Psoas muscle (tissue), 8 donors: ENCODE results near the gene FLAD1. TPM values are rescaled to one million over a fixed set of nuclear protein-coding genes. Genes with fewer than 3 reads are reported as not detected.

Source experiments
- ATAC-seq, 4 donors: fragments of 200-7000 bp; cut with Tn5 transposase; one replicate each; pipeline ENCODE4 v1.9.1; 2020; ENCODE audit warnings: moderate library complexity in 3 of 4, mild to moderate bottlenecking in 2 of 4
- DNase-seq, 2 donors: peaks; one replicate each; pipeline ENCODE4 v3.0.0-alpha.2; 2020
- H3K27ac ChIP-seq: fragments of 200-600 bp; one replicate; pipeline ENCODE4 v1.8.0; 2022
- H3K27me3 ChIP-seq, 3 donors: fragments of 200-600 bp in 1 of 3; one replicate each; pipeline versions ENCODE4 v1.6.1 to v1.8.0; 2013 to 2022; ENCODE audit warnings: low read length in 2 of 3, mild to moderate bottlenecking in 2 of 3, moderate library complexity in 1 of 3; ENCODE audit not compliant: insufficient read depth in 3 of 3
- H3K36me3 ChIP-seq, 2 donors: fragments of 200-600 bp in 1 of 2; one replicate each; pipeline versions ENCODE4 v1.6.1 to v1.8.0; 2013 to 2022; ENCODE audit warnings: low read depth in 1 of 2, mild to moderate bottlenecking in 1 of 2, moderate library complexity in 1 of 2; ENCODE audit not compliant: insufficient read depth in 1 of 2
- H3K4me1 ChIP-seq: fragments of 200-600 bp; one replicate; pipeline ENCODE4 v1.8.0; 2022
- H3K4me3 ChIP-seq: fragments of 200-600 bp; one replicate; pipeline ENCODE4 v1.8.0; 2022; ENCODE audit warnings: mild to moderate bottlenecking
- H3K9me3 ChIP-seq: fragments of 200-600 bp; one replicate; pipeline ENCODE4 v1.8.0; 2022
- CTCF ChIP-seq: fragments of 200-600 bp; IDR thresholded peaks from one replicate; pipeline ENCODE4 v1.8.0; 2022; ENCODE audit warnings: antibody characterized with exemption
- WGBS, 3 donors: extraction: QIAGEN DNeasy Blood & Tissue Kit; methylation state at CpG; one replicate each; pipeline versions ENCODE4 v1.1.6 to v1.1.7; 2013; 5-methylcytosine and 5-hydroxymethylcytosine counted together
- intact Hi-C, 2 donors: fragments of 100-400 bp; cut with DNase I; formaldehyde crosslinking; loops; one replicate each; pipeline versions ENCODE4 v1.11.0 to v1.14.2; 2022
- polyA plus RNA-seq, 3 donors: library from polyadenylated mRNA; stranded (reverse); fragments of 200-250 nt; gene quantifications; one replicate each; pipeline ENCODE4 v1.2.3, GENCODE V29; 2013
- total RNA-seq, 4 donors: library from RNA; stranded (reverse); fragmentation: NEBNext Ultra II Directional in 2 of 4; extraction: Animal tissue kit (Norgen Biotek cat#: 25700) in 2 of 4; gene quantifications; one replicate each; pipeline versions ENCODE4 v1.2.1 to v1.2.4, GENCODE V29; 2021 to 2023
- donor health status: healthy with polysubstance abuse.
- donor health status: DM: no; HTN: no; CAD: no; lungs with moderate emphysema.
- donor health status: Bipolar disorder and iron deficiency.
- donor health status: healthy.
- donor health status: DM: yes; HTN: yes; CAD: no.
- donor health status: DM: no; HTN: no; CAD: no.
- donor health status: DM: no; HTN: no; CAD: no.
- donor health status: DM: yes; HTN: yes; CAD: no.

Gene FLAD1
- total and polyA plus RNA-seq, 7 donors, result 24.5 to 52.7 (median 34.9) TPM

GRCh38 chr1:155037043-155037442 lies 53.9 kb downstream of the FLAD1 start:
- H3K27ac ChIP-seq, result no peak overlapping the region
- no peaks in the 10 kb centered on the region for H3K27me3 ChIP-seq
- ATAC-seq, result no peak
- TF ChIP-seq CTCF, result no peak
- no peaks in the 10 kb centered on the region for H3K4me1 ChIP-seq
- intact Hi-C loops, result no loop called here
- H3K36me3 ChIP-seq, result no peaks in the 10 kb centered on the region
- no peak overlapping the region for H3K4me3 ChIP-seq
- WGBS, 3 donors, result 84 to 88% (median 85%) methylated on average over 3 of the region's 3 CpGs
- no peak for DNase-seq
- no peaks in the 10 kb centered on the region for H3K9me3 ChIP-seq

GRCh38 chr1:155037851-155038441 lies 54.8 kb downstream of the FLAD1 start:
- no peaks in the 10 kb centered on the region for H3K36me3 ChIP-seq
- H3K27ac ChIP-seq, result no peak overlapping the region
- intact Hi-C loops, result no loop called here
- H3K9me3 ChIP-seq, result no peaks in the 10 kb centered on the region
- H3K27me3 ChIP-seq, result no peaks in the 10 kb centered on the region
- H3K4me3 ChIP-seq, result no peak overlapping the region
- H3K4me1 ChIP-seq, result no peaks in the 10 kb centered on the region
- TF ChIP-seq CTCF, result no peak
- ATAC-seq, result no peak
- 83 to 89% (median 86%) methylated on average over 6 of the region's 6 CpGs for WGBS, 3 donors
- no peak for DNase-seq

- H3K27ac ChIP-seq, result no peak overlapping the region
- H3K4me3 ChIP-seq, result no peak overlapping the region
- peak; percentile 31 to 68 (median 53) for ATAC-seq
- DNase-seq, result no peak
- TF ChIP-seq CTCF, result no peak
- no peaks in the 10 kb centered on the region for H3K27me3 ChIP-seq
- H3K36me3 ChIP-seq, result no peaks in the 10 kb centered on the region
- WGBS, 3 donors, result 49 to 65% (median 56%) methylated on average over 8 of the region's 8 CpGs
- no peaks in the 10 kb centered on the region for H3K4me1 ChIP-seq
- no peaks in the 10 kb centered on the region for H3K9me3 ChIP-seq
- intact Hi-C loops, result no loop called here
These were observed 55.6 kb downstream of the FLAD1 start for GRCh38 chr1:155038602-155039307.

GRCh38 chr1:155039308-155039669 lies 56.1 kb downstream of the FLAD1 start:
- Histone ChIP-seq H3K27me3 (no peaks in the 10 kb centered on the region), H3K36me3 (no peaks in the 10 kb centered on the region), H3K4me3 (no peak overlapping the region), H3K4me1 (no peaks in the 10 kb centered on the region), H3K9me3 (no peaks in the 10 kb centered on the region), H3K27ac (no peak overlapping the region)
- DNase-seq, result no peak
- 78 to 86% (median 83%) methylated on average over 4 of the region's 4 CpGs for WGBS, 3 donors
- intact Hi-C loops, result no loop called here
- no peak for TF ChIP-seq CTCF
- no peak for ATAC-seq
